ENCODE measurements around the gene CMKLR1. TPM values are rescaled to one million over a fixed set of nuclear protein-coding genes. Genes with fewer than 3 reads are reported as not detected.

CMKLR1 gene
- total RNA-seq, 1 experiment from 2014 or later = 0.66 TPM

DNA sequence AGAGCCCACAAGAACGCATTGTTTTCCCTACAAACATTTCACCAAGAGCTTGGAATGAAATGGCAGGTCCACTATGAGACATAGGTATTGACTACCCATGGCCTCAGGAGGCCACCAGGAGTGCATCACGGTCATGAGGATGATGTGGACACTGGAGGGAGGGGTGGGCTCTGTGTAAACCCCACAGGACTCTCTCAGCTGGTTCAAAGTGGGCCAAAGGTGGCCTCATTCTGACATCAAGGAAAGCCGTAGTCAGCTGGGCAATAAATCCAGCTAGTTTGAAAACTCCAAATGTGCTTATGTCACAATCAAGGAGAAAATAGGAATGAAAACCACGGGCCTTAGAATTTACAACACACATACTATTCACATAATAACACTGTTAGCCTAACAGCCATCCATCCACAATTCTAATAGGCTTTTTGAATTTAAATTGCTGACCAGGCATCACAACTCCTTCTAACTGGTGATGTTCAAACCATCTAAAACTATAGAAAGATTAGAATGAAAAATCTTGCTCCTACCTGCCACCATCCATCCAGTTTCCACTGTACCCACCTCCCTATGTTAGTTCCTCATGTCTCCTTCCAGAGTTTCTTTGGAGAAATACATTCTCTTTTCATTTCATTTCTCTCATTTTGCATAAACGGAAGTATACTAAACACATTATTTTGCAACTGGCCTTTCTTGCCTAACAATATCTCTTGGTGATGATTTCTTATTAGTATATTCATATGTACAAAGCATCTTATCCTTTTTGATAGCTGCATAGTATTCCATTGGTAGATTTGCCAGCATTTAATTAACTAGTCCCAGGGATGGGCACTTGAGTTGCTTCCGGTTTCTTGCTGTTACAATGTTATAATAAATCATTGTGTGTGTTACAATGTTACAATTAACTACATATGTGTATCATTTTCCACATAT is 21.5 kb downstream of the CMKLR1 start:
- H3K79me2 ChIP-seq (ENCODE audit: insufficient read depth, low read length) = no peaks in the 10 kb centered on the region
- H3K14ac ChIP-seq (ENCODE audit: insufficient read depth, low read length) = no peak overlapping the region
- no peak overlapping the region for H3K23ac ChIP-seq (ENCODE audit: insufficient read length, low read depth, low read length)
- no CpG with 5 or more reads among the region's 6 CpGs for WGBS (ENCODE audit: extremely low coverage, insufficient read length, low lambda C conversion rate)
- H2BK12ac ChIP-seq (ENCODE audit: insufficient read length, low read depth, low read length) = no peak overlapping the region
- no peak for TF ChIP-seq CTCF (conservative IDR thresholded peaks at IDR 0.05)
- H3K4me2 ChIP-seq (ENCODE audit: insufficient read depth, insufficient read length, low read length) = no peak overlapping the region
- Mint-ChIP-seq H3K27me3 (ENCODE audit: low read depth) (peaks cover 5% of the 10 kb centered on the region), H3K4me3 (no peak overlapping the region; a peak in 1 of 5 replicates), H3K36me3 (ENCODE audit: insufficient read depth in 1 of 3, low read depth in 3 of 3) (no peaks in the 10 kb centered on the region; a peak in 1 of 7 replicates), H3K4me1 (peaks cover 49 to 52% of the 10 kb centered on the region in 2 experiments), H3K27ac (no peak overlapping the region), H3K9me3 (peaks cover 0 to 7% of the 10 kb centered on the region in 2 experiments; a peak in 1 of 5 replicates)
- H3K27ac ChIP-seq (ENCODE audit: insufficient read length, low read depth, low read length) = no peak overlapping the region
- peaks cover 27% of the 10 kb centered on the region for H3K4me1 ChIP-seq (ENCODE audit: insufficient read depth, low read length)
- H3T11ph ChIP-seq (ENCODE audit: low read length) = no peak overlapping the region
- H3K79me1 ChIP-seq (ENCODE audit: insufficient read depth, low read depth, low read length, poor library complexity, severe bottlenecking) = no peaks in the 10 kb centered on the region
- no peak for DNase-seq
- no peak overlapping the region for H2BK15ac ChIP-seq (ENCODE audit: low read depth, low read length)
- H3K9me3 ChIP-seq (ENCODE audit: control insufficient read depth, low read depth, low read length) = no peaks in the 10 kb centered on the region
- H3K27me3 ChIP-seq (ENCODE audit: insufficient read depth, low read length) = no peaks in the 10 kb centered on the region
- no peak overlapping the region for H4K91ac ChIP-seq (ENCODE audit: insufficient read length, low read depth, low read length)
- no peaks in the 10 kb centered on the region for H4K20me1 ChIP-seq (ENCODE audit: control insufficient read depth, insufficient read depth, insufficient read length)
- no peaks in the 10 kb centered on the region for H3K23me2 ChIP-seq (ENCODE audit: insufficient read length, low read depth, low read length, poor library complexity, severe bottlenecking)
- no peak overlapping the region for H2BK5ac ChIP-seq (ENCODE audit: insufficient read length, low read length)
- no peak overlapping the region for H2AK5ac ChIP-seq (ENCODE audit: insufficient read length, low read length)
- no peak overlapping the region for H4K5ac ChIP-seq (ENCODE audit: insufficient read length, low read depth, low read length)
- H2BK120ac ChIP-seq (ENCODE audit: low read depth, low read length, poor library complexity, severe bottlenecking) = no peak overlapping the region
- H3K9ac ChIP-seq (ENCODE audit: extremely low read depth, insufficient read length, low read length) = no peak overlapping the region
- H3K4ac ChIP-seq (ENCODE audit: low read depth, low read length) = no peak overlapping the region
- no peak overlapping the region for H3K56ac ChIP-seq (ENCODE audit: insufficient read length, low read depth, low read length)
- H3K18ac ChIP-seq (ENCODE audit: insufficient read length, low read depth, low read length) = no peak overlapping the region
- H2BK20ac ChIP-seq (ENCODE audit: low read depth, low read length, poor library complexity, severe bottlenecking) = no peak overlapping the region
- no peak overlapping the region for H2AFZ ChIP-seq (ENCODE audit: low read length)
- H4K8ac ChIP-seq (replicated peaks; ENCODE audit: insufficient read length, low read depth, low read length) = no peak overlapping the region

Data from H9 (cell line).